ENCODE data around the gene CTSS.

DNA sequence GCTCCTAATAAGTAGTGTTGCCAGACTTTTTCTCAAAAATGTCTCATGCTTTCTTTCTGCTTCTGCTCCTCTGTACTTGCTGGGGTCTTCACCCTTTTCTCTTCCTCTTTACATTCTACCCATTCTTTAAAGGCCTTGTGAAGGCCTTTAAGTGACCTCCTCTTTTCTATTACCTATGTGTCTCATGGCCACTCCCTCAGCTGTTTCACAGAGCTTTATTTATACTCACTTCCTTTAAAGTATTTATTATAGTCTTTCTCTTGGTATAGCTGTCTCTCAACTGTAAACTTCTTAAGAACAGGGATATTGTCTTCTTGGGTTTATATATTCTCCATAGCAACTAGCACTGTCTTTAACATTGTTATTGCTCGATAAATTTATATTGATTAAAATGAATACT is 69.4 kb downstream of the CTSS start:
- no peak for TF ChIP-seq POLR2AphosphoS5 (IDR thresholded peaks at IDR 0.05)
- no peak for TF ChIP-seq POLR2A (IDR thresholded peaks at IDR 0.05)
- TF ChIP-seq, protein P1, sequence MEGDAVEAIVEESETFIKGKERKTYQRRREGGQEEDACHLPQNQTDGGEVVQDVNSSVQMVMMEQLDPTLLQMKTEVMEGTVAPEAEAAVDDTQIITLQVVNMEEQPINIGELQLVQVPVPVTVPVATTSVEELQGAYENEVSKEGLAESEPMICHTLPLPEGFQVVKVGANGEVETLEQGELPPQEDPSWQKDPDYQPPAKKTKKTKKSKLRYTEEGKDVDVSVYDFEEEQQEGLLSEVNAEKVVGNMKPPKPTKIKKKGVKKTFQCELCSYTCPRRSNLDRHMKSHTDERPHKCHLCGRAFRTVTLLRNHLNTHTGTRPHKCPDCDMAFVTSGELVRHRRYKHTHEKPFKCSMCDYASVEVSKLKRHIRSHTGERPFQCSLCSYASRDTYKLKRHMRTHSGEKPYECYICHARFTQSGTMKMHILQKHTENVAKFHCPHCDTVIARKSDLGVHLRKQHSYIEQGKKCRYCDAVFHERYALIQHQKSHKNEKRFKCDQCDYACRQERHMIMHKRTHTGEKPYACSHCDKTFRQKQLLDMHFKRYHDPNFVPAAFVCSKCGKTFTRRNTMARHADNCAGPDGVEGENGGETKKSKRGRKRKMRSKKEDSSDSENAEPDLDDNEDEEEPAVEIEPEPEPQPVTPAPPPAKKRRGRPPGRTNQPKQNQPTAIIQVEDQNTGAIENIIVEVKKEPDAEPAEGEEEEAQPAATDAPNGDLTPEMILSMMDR (IDR thresholded peaks at IDR 0.05) = no peak
